ENCODE data around the gene SLC26A5.

SLC26A5 gene

GRCh38 chr7:103369432-103369831, 76.6 kb downstream of the SLC26A5 start:
- Mint-ChIP-seq H3K9me3 (no peaks in the 10 kb centered on the region), H3K4me1 (no peaks in the 10 kb centered on the region), H3K27ac (no peak overlapping the region), H3K27me3 (ENCODE audit: low read depth, poor library complexity) (no peaks in the 10 kb centered on the region), H3K4me3 (no peak overlapping the region), H3K36me3 (ENCODE audit: low read depth) (peaks cover 38% of the 10 kb centered on the region)
- no peak for TF ChIP-seq CTCF (IDR thresholded peaks at IDR 0.05)
- no peak for DNase-seq

DNA sequence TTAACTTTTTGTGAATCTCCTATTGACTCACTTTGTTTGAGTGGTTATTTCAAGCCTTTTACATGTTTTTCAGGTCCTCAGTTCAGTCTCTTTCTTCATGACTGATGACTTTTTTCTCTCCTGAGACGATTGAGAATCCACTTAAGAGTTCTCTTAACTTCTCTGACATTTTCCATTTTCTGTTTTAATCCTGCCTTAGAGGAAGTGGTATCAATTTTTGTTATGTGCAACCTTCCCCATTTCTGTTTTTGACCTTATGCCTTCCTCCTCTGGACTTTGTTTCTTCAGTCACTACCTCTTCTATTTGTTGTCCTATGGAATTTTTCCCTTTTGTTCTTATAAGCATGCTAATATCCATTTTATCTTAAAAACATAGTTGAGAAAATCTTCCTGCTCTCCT, 96.2 kb downstream of the SLC26A5 start:
- TF ChIP-seq CTCF (IDR thresholded peaks at IDR 0.05), result no peak
- Mint-ChIP-seq H3K9me3 (no peaks in the 10 kb centered on the region), H3K27ac (peak overlapping the region; percentile 79), H3K4me1 (peaks cover 33% of the 10 kb centered on the region), H3K4me3 (peak overlapping the region; percentile 70), H3K27me3 (ENCODE audit: low read depth, poor library complexity) (peaks cover 3% of the 10 kb centered on the region), H3K36me3 (ENCODE audit: low read depth) (peaks cover 11% of the 10 kb centered on the region)
- DNase-seq, result no peak

GRCh38 chr7:103348959-103349358, 97.0 kb downstream of the SLC26A5 start:
- H3K4me1 Mint-ChIP-seq, result peaks cover 36% of the 10 kb centered on the region
- peak overlapping the region; percentile 100 for H3K4me3 Mint-ChIP-seq
- peaks cover 11% of the 10 kb centered on the region for H3K36me3 Mint-ChIP-seq (ENCODE audit: low read depth)
- H3K27ac Mint-ChIP-seq, result no peak overlapping the region
- H3K9me3 Mint-ChIP-seq, result no peaks in the 10 kb centered on the region
- no peak for TF ChIP-seq CTCF (IDR thresholded peaks at IDR 0.05)
- no peak for DNase-seq
- H3K27me3 Mint-ChIP-seq (ENCODE audit: low read depth, poor library complexity), result peaks cover 6% of the 10 kb centered on the region

- no peak for DNase-seq
- peak overlapping the region; percentile 100 for H3K4me3 Mint-ChIP-seq
- H3K4me1 Mint-ChIP-seq, result peaks cover 36% of the 10 kb centered on the region
- TF ChIP-seq CTCF (IDR thresholded peaks at IDR 0.05), result no peak
- peaks cover 11% of the 10 kb centered on the region for H3K36me3 Mint-ChIP-seq (ENCODE audit: low read depth)
- H3K27me3 Mint-ChIP-seq (ENCODE audit: low read depth, poor library complexity), result peaks cover 6% of the 10 kb centered on the region
- peak overlapping the region; percentile 100 for H3K27ac Mint-ChIP-seq
- no peaks in the 10 kb centered on the region for H3K9me3 Mint-ChIP-seq
These were observed 97.6 kb downstream of the SLC26A5 start for GRCh38 chr7:103348452-103348851.

DNA sequence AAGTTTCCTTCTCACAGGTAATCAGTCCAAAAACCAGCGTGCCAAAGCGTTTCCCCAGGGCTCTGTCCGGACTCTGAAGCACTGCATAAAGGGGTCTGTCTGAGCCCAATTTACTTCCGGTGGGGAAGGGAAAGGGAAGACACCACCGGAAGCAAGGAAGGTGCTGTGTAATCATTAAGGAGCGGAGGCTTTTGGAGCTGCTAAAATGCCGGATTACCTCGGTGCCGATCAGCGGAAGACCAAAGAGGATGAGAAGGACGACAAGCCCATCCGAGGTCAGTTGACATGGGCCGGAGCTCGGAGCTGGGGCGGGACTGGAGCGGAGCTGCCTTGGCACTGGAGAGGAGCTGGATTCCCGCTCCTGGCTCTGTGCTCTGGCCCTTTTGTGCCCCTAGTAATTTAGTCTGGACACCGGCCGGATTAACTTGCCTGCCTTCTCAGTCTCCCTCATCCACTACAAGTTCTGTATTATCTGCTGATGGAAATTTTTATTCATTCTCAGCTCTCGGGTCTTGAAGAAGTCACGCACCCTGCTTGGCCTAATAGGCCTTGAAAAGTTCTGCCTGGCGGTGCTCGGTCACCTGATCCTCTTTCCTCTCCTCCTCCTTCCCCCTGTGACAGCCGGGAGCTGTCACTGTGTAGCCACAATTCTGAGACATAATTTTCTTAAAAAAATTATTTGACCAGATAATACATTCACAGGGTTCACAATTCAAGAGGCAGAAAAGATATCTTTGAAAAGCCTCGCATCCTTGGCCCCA, 98.3 kb downstream of the SLC26A5 start, which contains the start of gene PSMC2:
PSMC2 (plus strand) TSS at position 137 of the 761 bp plus-strand sequence; CDS start at position 206, 69 bp downstream.
- peak within 1 kb of the TSS; percentile 100 for H3K27ac Mint-ChIP-seq
- H3K9me3 Mint-ChIP-seq, result no peaks in the 10 kb centered on the region
- peaks cover 6% of the 10 kb centered on the region for H3K27me3 Mint-ChIP-seq (ENCODE audit: low read depth, poor library complexity)
- peaks cover 10% of the 10 kb centered on the region for H3K36me3 Mint-ChIP-seq (ENCODE audit: low read depth)
- H3K4me1 Mint-ChIP-seq, result peaks cover 36% of the 10 kb centered on the region
- TF ChIP-seq CTCF (IDR thresholded peaks at IDR 0.05), result no peak
- DNase-seq, result peak; percentile 75
- H3K4me3 Mint-ChIP-seq, result peak within 1 kb of the TSS; percentile 100

DNA sequence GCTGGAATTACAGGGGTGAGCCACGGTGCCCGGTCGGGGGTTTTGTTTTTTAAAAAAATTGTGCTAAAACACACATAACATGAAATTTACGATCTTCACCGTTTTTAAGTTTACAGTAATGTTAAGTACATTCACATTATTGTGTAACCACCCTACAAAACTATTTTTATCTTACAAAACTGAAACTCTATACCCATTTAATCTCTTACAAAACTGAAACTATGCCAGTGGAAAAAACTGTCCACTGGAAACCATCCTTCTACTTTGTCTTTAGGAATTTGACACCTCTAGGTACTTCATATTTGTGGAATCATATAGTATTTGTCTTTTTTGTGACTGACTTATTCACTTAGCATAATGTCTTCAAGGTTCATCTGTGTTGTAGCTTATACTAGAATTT, 99.6 kb downstream of the SLC26A5 start:
- Mint-ChIP-seq H3K4me3 (no peak overlapping the region), H3K9me3 (no peaks in the 10 kb centered on the region), H3K27ac (no peak overlapping the region), H3K4me1 (peaks cover 39% of the 10 kb centered on the region), H3K27me3 (ENCODE audit: low read depth, poor library complexity) (peaks cover 6% of the 10 kb centered on the region), H3K36me3 (ENCODE audit: low read depth) (peaks cover 15% of the 10 kb centered on the region)
- no peak for TF ChIP-seq CTCF (IDR thresholded peaks at IDR 0.05)
- no peak for DNase-seq
